Measurements from ENCODE around the gene FILIP1L.

Gene FILIP1L

GRCh38 chr3:99962703-99963102 lies 151.6 kb downstream of the FILIP1L start:
- TF ChIP-seq CTCF (conservative IDR thresholded peaks at IDR 0.05; ENCODE audit: low read depth, low read length) = no peak
- no peak for DNase-seq (ENCODE audit: low read depth)
- H3K4me3 ChIP-seq (ENCODE audit: low read length) = no peak overlapping the region

- no peak overlapping the region for H3K4me3 ChIP-seq (ENCODE audit: low read length)
- DNase-seq (ENCODE audit: low read depth) = no peak
- no peak for TF ChIP-seq CTCF (conservative IDR thresholded peaks at IDR 0.05; ENCODE audit: low read depth, low read length)
Observed at GRCh38 chr3:99961756-99962515, 152.4 kb downstream of the FILIP1L start.

- no peak for DNase-seq (ENCODE audit: low read depth)
- no peak overlapping the region for H3K4me3 ChIP-seq (ENCODE audit: low read length)
- no peak for TF ChIP-seq CTCF (conservative IDR thresholded peaks at IDR 0.05; ENCODE audit: low read depth, low read length)
Observed at GRCh38 chr3:99960941-99961340, 153.4 kb downstream of the FILIP1L start.

- H3K4me3 ChIP-seq (ENCODE audit: low read length) = no peak overlapping the region
- no peak for TF ChIP-seq CTCF (conservative IDR thresholded peaks at IDR 0.05; ENCODE audit: low read depth, low read length)
Observed at GRCh38 chr3:99960123-99960878, 154.0 kb downstream of the FILIP1L start.

GRCh38 chr3:99958222-99958912 lies 155.9 kb downstream of the FILIP1L start:
- DNase-seq (ENCODE audit: low read depth) = no peak
- no peak for TF ChIP-seq CTCF (conservative IDR thresholded peaks at IDR 0.05; ENCODE audit: low read depth, low read length)
- no peak overlapping the region for H3K4me3 ChIP-seq (ENCODE audit: low read length)

More at GRCh38 chr3:99960123-99960878, 154.0 kb downstream of the FILIP1L start:
- no peak for DNase-seq (ENCODE audit: low read depth)

GRCh38 chr3:99957151-99957796 lies 157.0 kb downstream of the FILIP1L start:
- DNase-seq (ENCODE audit: low read depth) = peak; percentile 53
- H3K4me3 ChIP-seq (ENCODE audit: low read length) = no peak overlapping the region
- TF ChIP-seq CTCF (conservative IDR thresholded peaks at IDR 0.05; ENCODE audit: low read depth, low read length) = no peak

All from retinal pigment epithelial cell (primary cell).